IMR-90 (cell line): ENCODE measurements around the gene KAZN. TPM values are rescaled to one million over a fixed set of nuclear protein-coding genes. Genes with fewer than 3 reads are reported as not detected.

ENCODE experiments used
- ATAC-seq: fragments of 200-7000 bp; cut with Tn5 transposase; 2 replicates; pipeline ENCODE4 v1.9.1; 2020; ENCODE audit warnings: low read depth, mild to moderate bottlenecking, moderate library complexity
- BruUV-seq: library from RNA; stranded (reverse); fragments of 400-500 nt; replicated peaks from 2 replicates; lab custom pipeline; 2021; lab: Mats Ljungman, UMichigan
- CTCF ChIA-PET: fragments of 300-600 bp; formaldehyde crosslinking; extraction: SDS; loops from one replicate; lab custom pipeline; 2021; ENCODE audit warnings: antibody characterized with exemption; lab: Yijun Ruan, JAX
- POLR2A ChIA-PET: fragments of 300-600 bp; sonication (Branson Sonifier 250); formaldehyde crosslinking; loops from one replicate; lab custom pipeline; 2022; ENCODE audit warnings: antibody characterized with exemption; ENCODE audit not compliant: unreplicated experiment; lab: Charles Lee
- DNase-seq: peaks from one replicate; pipeline ENCODE4 v3.0.0; 2013
- H2AFZ ChIP-seq: replicated peaks from 2 replicates; pipeline ENCODE3; 2013; ENCODE audit warnings: low read length, mild to moderate bottlenecking; ENCODE audit not compliant: poor library complexity
- H2AK5ac ChIP-seq: 2 replicates; pipeline ENCODE4 v1.6.1; 2013; ENCODE audit warnings: low read depth, low read length, inconsistent platforms
- H2AK9ac ChIP-seq: replicated peaks from 2 replicates; pipeline ENCODE3; 2013; ENCODE audit warnings: mild to moderate bottlenecking, low read depth, low read length, moderate library complexity; ENCODE audit not compliant: poor library complexity
- H2BK120ac ChIP-seq: 2 replicates; pipeline ENCODE4 v1.6.1; 2013; ENCODE audit warnings: low read depth, low read length, inconsistent platforms
- H2BK15ac ChIP-seq: 3 replicates; pipeline ENCODE4 v1.6.1; 2013; ENCODE audit warnings: low read depth, low read length, inconsistent platforms
- H2BK20ac ChIP-seq: 2 replicates; pipeline ENCODE4 v1.6.1; 2013; ENCODE audit warnings: low read depth, mild to moderate bottlenecking, inconsistent platforms, low read length, moderate library complexity
- H2BK5ac ChIP-seq: 2 replicates; pipeline ENCODE4 v1.6.1; 2013; ENCODE audit warnings: mild to moderate bottlenecking, low read depth, low read length, inconsistent platforms; ENCODE audit not compliant: poor library complexity, severe bottlenecking
- H3K14ac ChIP-seq: replicated peaks from 2 replicates; pipeline ENCODE4 v1.6.1; 2013; ENCODE audit warnings: low read depth, low read length, inconsistent platforms
- H3K18ac ChIP-seq: 2 replicates; pipeline ENCODE4 v1.6.1; 2013; ENCODE audit warnings: low read depth, low read length, control low read depth
- H3K23ac ChIP-seq: 2 replicates; pipeline ENCODE4 v1.6.1; 2013; ENCODE audit warnings: low read depth, low read length, inconsistent platforms
- H3K27ac ChIP-seq: 2 replicates; pipeline ENCODE4 v1.5.1; 2013; ENCODE audit warnings: mild to moderate bottlenecking, control low read depth, low read length; ENCODE audit not compliant: insufficient read depth
- H3K27me3 ChIP-seq: 2 replicates; pipeline ENCODE4 v1.6.1; 2013; ENCODE audit warnings: low read length; ENCODE audit not compliant: control insufficient read depth, insufficient read depth
- H3K36me3 ChIP-seq: 2 replicates; pipeline ENCODE4 v1.6.1; 2013; ENCODE audit warnings: low read length, mixed read lengths; ENCODE audit not compliant: control insufficient read depth, insufficient read depth
- H3K4ac ChIP-seq: 2 replicates; pipeline ENCODE4 v1.6.1; 2013; ENCODE audit warnings: low read depth, low read length, inconsistent platforms
- H3K4me1 ChIP-seq: 2 replicates; pipeline ENCODE4 v1.6.1; 2013; ENCODE audit warnings: low read length, mixed read lengths; ENCODE audit not compliant: control insufficient read depth, insufficient read depth
- H3K4me2 ChIP-seq: 2 replicates; pipeline ENCODE4 v1.6.1; 2013; ENCODE audit warnings: low read depth, mild to moderate bottlenecking, control low read depth, low read length, moderate library complexity
- H3K4me3 ChIP-seq: 2 replicates; pipeline ENCODE4 v1.5.1; 2013; ENCODE audit warnings: low read depth, mild to moderate bottlenecking, control low read depth, low read length, moderate library complexity; ENCODE audit not compliant: insufficient read depth
- H3K56ac ChIP-seq: 2 replicates; pipeline ENCODE4 v1.6.1; 2013; ENCODE audit warnings: low read length, inconsistent platforms; ENCODE audit not compliant: insufficient read depth; ENCODE audit errors: extremely low read depth
- H3K79me1 ChIP-seq, 2 experiments: 2 replicates each; pipeline ENCODE4 v1.6.1; 2013; ENCODE audit warnings: low read length in 2 of 2, inconsistent platforms in 1 of 2, low read depth in 1 of 2
- H3K9ac ChIP-seq: 2 replicates; pipeline ENCODE4 v1.6.1; 2013; ENCODE audit warnings: low read depth, low read length, control low read depth
- H3K9me1 ChIP-seq: 2 replicates; pipeline ENCODE4 v1.6.1; 2013; ENCODE audit warnings: low read length, inconsistent platforms; ENCODE audit not compliant: insufficient read depth
- H3K9me3 ChIP-seq: 2 replicates; pipeline ENCODE4 v1.6.1; 2013; ENCODE audit warnings: low read length; ENCODE audit not compliant: control insufficient read depth, insufficient read depth
- H4K20me1 ChIP-seq: 2 replicates; pipeline ENCODE4 v1.6.1; 2013; ENCODE audit warnings: low read length, inconsistent platforms; ENCODE audit not compliant: insufficient read depth
- H4K5ac ChIP-seq: 2 replicates; pipeline ENCODE4 v1.6.1; 2013; ENCODE audit warnings: mild to moderate bottlenecking, low read depth, low read length, control low read depth
- H4K8ac ChIP-seq, 2 experiments: 2 replicates each; pipeline ENCODE4 v1.6.1; 2013; ENCODE audit warnings: low read depth in 2 of 2, low read length in 2 of 2, control low read depth in 1 of 2, inconsistent platforms in 1 of 2
- H4K91ac ChIP-seq: 2 replicates; pipeline ENCODE4 v1.6.1; 2013; ENCODE audit warnings: low read depth, low read length, inconsistent platforms; ENCODE audit not compliant: insufficient read depth
- BHLHE40 ChIP-seq: fragments of 150-350 bp; IDR thresholded peaks from 2 replicates; pipeline ENCODE4 v1.6.1; 2016; ENCODE audit warnings: mild to moderate bottlenecking, low read depth, low read length
- CEBPB ChIP-seq: IDR thresholded peaks from 2 replicates; pipeline ENCODE4 v1.6.1; 2012; ENCODE audit warnings: low read depth, low read length, improper control_type of control experiment
- CHD1 ChIP-seq: IDR thresholded peaks from 2 replicates; pipeline ENCODE4 v1.6.1; 2012; ENCODE audit warnings: low read depth, low read length, improper control_type of control experiment
- CTCF ChIP-seq: conservative IDR thresholded peaks from 2 replicates; pipeline ENCODE4 v1.5.1; 2012; ENCODE audit warnings: mild to moderate bottlenecking, low read depth, low read length, improper control_type of control experiment
- FOS ChIP-seq: fragments of 150-350 bp; IDR thresholded peaks from 2 replicates; pipeline ENCODE4 v1.6.1; 2016; ENCODE audit warnings: low read depth, low read length
- MAFK ChIP-seq: IDR thresholded peaks from 2 replicates; pipeline ENCODE4 v1.6.1; 2012; ENCODE audit warnings: low read depth, low read length, improper control_type of control experiment
- MAZ ChIP-seq: IDR thresholded peaks from 2 replicates; pipeline ENCODE4 v1.6.1; 2012; ENCODE audit warnings: low read depth, mild to moderate bottlenecking, low read length, improper control_type of control experiment, moderate library complexity, borderline replicate concordance
- MXI1 ChIP-seq: IDR thresholded peaks from 2 replicates; pipeline ENCODE4 v1.6.1; 2012; ENCODE audit warnings: low read depth, mild to moderate bottlenecking, low read length, moderate library complexity, borderline replicate concordance
- NFE2L2 ChIP-seq: fragments of 150-350 bp; IDR thresholded peaks from 2 replicates; pipeline ENCODE4 v1.6.1; 2016; ENCODE audit warnings: low read depth, mild to moderate bottlenecking, low read length
- POLR2A ChIP-seq: IDR thresholded peaks from 2 replicates; pipeline ENCODE4 v1.6.1; 2012; ENCODE audit warnings: mild to moderate bottlenecking, low read depth, low read length
- RAD21 ChIP-seq: IDR thresholded peaks from 2 replicates; pipeline ENCODE4 v1.6.1; 2012; ENCODE audit warnings: low read length, improper control_type of control experiment
- RCOR1 ChIP-seq: IDR thresholded peaks from 2 replicates; pipeline ENCODE4 v1.6.1; 2012; ENCODE audit warnings: mild to moderate bottlenecking, low read length, improper control_type of control experiment; ENCODE audit not compliant: insufficient replicate concordance
- RFX5 ChIP-seq: IDR thresholded peaks from 2 replicates; pipeline ENCODE4 v1.8.0; 2012; ENCODE audit warnings: low read depth, mild to moderate bottlenecking, low read length, moderate library complexity
- SMC3 ChIP-seq: fragments of 150-350 bp; IDR thresholded peaks from 2 replicates; pipeline ENCODE4 v1.6.1; 2016; ENCODE audit warnings: low read depth, mild to moderate bottlenecking, antibody characterized with exemption, low read length, moderate library complexity
- WGBS, 2 experiments: methylation state at CpG; one replicate each; pipeline versions ENCODE4 v1.1.5 to v1.1.7; 2013; ENCODE audit warnings: missing lambda C conversion rate in 2 of 2; ENCODE audit not compliant: insufficient read length in 1 of 2; ENCODE audit errors: extremely low coverage in 2 of 2; 5-methylcytosine and 5-hydroxymethylcytosine counted together
- dilution Hi-C: fragments of 300-500 bp; cut with HindIII; formaldehyde crosslinking; loops from one replicate; pipeline ENCODE4 v1.14.3; 2018; ENCODE audit warnings: low sequenced_read_pairs; ENCODE audit not compliant: unreplicated experiment
- in situ Hi-C: fragments of 300-500 bp; cut with MboI; formaldehyde crosslinking; loops from 3 replicates; pipeline ENCODE4 v1.14.3; 2019; ENCODE audit warnings: low sequenced_read_pairs, inconsistent platforms, mixed read lengths
- intact Hi-C: fragments of 100-400 bp; cut with micrococcal nuclease; formaldehyde crosslinking; loops from 2 replicates; pipeline ENCODE4 v1.10.0; 2022
- polyA plus RNA-seq, 3 experiments: library from polyadenylated mRNA; depleted of rRNA; stranded (reverse); fragments of >200 nt; gene quantifications; 2 replicates each; pipeline ENCODE4 v1.2.3, GENCODE V29; 2012; ENCODE audit warnings: low replicate concordance in 1 of 3
- total RNA-seq: library from RNA; depleted of rRNA; stranded (reverse); fragments of >200 nt; gene quantifications from 2 replicates; pipeline ENCODE4 v1.2.3, GENCODE V29; 2012
- TF ChIP-seq, protein P1 (sequence below): fragments of 150-350 bp; IDR thresholded peaks from 2 replicates; pipeline ENCODE4 v1.6.1; 2016; ENCODE audit warnings: low read depth, mild to moderate bottlenecking, low read length, moderate library complexity, borderline replicate concordance
- TF ChIP-seq, protein P2 (sequence below): fragments of 150-350 bp; IDR thresholded peaks from 2 replicates; pipeline ENCODE4 v1.6.1; 2017; ENCODE audit warnings: mild to moderate bottlenecking, antibody characterized with exemption, low read length, low read depth

KAZN gene
- total and polyA plus RNA-seq, 2 of the 4 experiments (the other 2 are of a cell fraction): 5.2 to 10.5 TPM

- no peak overlapping the region for H3K18ac ChIP-seq
- H2AK9ac ChIP-seq: no peak overlapping the region
- ChIA-PET POLR2A (no interaction called here), CTCF (no interaction called here)
- H3K36me3 ChIP-seq: no peaks in the 10 kb centered on the region
- no peak overlapping the region for H2BK20ac ChIP-seq
- H4K91ac ChIP-seq: no peak overlapping the region
- H2BK15ac ChIP-seq: no peak overlapping the region
- H2AK5ac ChIP-seq: no peak overlapping the region
- no peak overlapping the region for H2BK120ac ChIP-seq
- no CpG with 5 or more reads among the region's 6 CpGs for WGBS, 2 experiments
- no peak overlapping the region for H3K4ac ChIP-seq
- no peak overlapping the region for H3K56ac ChIP-seq
- H3K14ac ChIP-seq: no peak overlapping the region
- dilution Hi-C loops (no loop called here), in situ Hi-C loops (no loop called here), intact Hi-C loops (no loop called here)
- ATAC-seq (no peak), DNase-seq (no peak)
- peaks cover 16% of the 10 kb centered on the region for H3K27me3 ChIP-seq
- no peaks in the 10 kb centered on the region for H3K79me1 ChIP-seq
- no TSS peak for BruUV-seq
- H3K27ac ChIP-seq: no peak overlapping the region
- no peaks in the 10 kb centered on the region for H3K9me1 ChIP-seq
- H3K4me2 ChIP-seq: no peak overlapping the region
- H3K23ac ChIP-seq: no peak overlapping the region
- H3K4me1 ChIP-seq: no peaks in the 10 kb centered on the region
- H3K4me3 ChIP-seq: no peak overlapping the region
- H4K8ac ChIP-seq: no peak overlapping the region
- no peaks in the 10 kb centered on the region for H4K20me1 ChIP-seq
- no peak overlapping the region for H4K5ac ChIP-seq
- H2BK5ac ChIP-seq: no peak overlapping the region
- no peaks in the 10 kb centered on the region for H3K9me3 ChIP-seq
- H3K9ac ChIP-seq: no peak overlapping the region
- no peak for TF ChIP-seq RCOR1
- no peak for TF ChIP-seq FOS
- TF ChIP-seq MXI1: no peak
- no peak for TF ChIP-seq MAZ
- TF ChIP-seq POLR2A: no peak
- TF ChIP-seq CTCF: no peak
- TF ChIP-seq, protein P1, sequence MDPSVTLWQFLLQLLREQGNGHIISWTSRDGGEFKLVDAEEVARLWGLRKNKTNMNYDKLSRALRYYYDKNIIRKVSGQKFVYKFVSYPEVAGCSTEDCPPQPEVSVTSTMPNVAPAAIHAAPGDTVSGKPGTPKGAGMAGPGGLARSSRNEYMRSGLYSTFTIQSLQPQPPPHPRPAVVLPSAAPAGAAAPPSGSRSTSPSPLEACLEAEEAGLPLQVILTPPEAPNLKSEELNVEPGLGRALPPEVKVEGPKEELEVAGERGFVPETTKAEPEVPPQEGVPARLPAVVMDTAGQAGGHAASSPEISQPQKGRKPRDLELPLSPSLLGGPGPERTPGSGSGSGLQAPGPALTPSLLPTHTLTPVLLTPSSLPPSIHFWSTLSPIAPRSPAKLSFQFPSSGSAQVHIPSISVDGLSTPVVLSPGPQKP: no peak
- TF ChIP-seq CEBPB: no peak
- TF ChIP-seq NFE2L2: no peak
- no peak for TF ChIP-seq MAFK
- no peak for TF ChIP-seq CHD1
- TF ChIP-seq RAD21: no peak
- TF ChIP-seq BHLHE40: no peak
- TF ChIP-seq RFX5: no peak
- no peak for TF ChIP-seq SMC3
- TF ChIP-seq, protein P2, sequence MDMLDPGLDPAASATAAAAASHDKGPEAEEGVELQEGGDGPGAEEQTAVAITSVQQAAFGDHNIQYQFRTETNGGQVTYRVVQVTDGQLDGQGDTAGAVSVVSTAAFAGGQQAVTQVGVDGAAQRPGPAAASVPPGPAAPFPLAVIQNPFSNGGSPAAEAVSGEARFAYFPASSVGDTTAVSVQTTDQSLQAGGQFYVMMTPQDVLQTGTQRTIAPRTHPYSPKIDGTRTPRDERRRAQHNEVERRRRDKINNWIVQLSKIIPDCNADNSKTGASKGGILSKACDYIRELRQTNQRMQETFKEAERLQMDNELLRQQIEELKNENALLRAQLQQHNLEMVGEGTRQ: no peak
- H2AFZ ChIP-seq: no peak overlapping the region
These were observed 280.5 kb downstream of the KAZN start for GRCh38 chr1:14878951-14879350.
